ENCODE data around the gene HAUS6.
"Not testable (repeated sequence)": the region's sequence is repeated elsewhere in the genome, so short reads cannot be mapped to it uniquely, and the experiment has no call there.

Gene HAUS6

DNA sequence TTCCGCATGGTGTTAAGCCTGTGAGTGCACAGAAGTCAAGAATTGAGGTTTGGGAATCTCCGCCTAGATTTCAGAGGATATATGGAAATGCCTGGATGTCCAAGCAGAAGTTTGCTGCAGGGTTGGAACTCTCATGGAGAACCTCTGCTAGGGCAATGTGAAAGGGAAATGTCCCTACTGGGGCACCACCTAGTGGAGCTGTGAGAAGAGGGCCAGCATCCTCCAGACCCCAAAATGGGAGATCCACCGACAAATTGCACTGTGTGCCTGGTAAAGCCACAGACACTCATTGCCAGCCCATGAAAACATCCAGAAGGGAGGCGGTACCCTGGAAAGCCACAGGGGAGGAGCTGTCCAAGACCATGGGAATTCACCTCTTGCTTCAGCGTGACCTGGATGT is 66.1 kb downstream of the HAUS6 start:
- no peak for DNase-seq

DNA sequence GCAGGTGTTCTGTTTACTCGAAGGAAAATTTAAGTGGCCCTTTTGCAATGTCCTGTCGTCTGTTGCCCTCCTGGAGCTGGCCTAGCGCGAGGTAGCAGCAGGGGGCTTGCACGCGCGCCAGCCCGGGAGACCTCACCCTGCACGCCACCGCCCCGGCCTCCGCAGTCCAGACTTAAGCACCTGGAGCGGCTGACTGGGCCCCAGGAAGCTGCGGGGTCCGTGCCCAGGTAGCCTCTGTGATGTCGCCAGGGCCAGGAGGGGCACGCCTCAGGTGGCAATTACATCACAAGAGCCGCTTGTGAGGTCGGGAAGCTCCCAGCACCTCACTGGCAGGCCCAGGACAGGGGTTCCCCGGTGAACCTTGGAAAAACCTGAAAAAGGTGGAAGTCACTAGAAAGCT is 69.7 kb downstream of the HAUS6 start, which contains the start of gene SAXO1:
Gene SAXO1 (minus strand): TSS at position 195 of the 400 bp plus-strand sequence. CDS start 301 bp downstream, outside the sequence.
- DNase-seq: no peak

DNA sequence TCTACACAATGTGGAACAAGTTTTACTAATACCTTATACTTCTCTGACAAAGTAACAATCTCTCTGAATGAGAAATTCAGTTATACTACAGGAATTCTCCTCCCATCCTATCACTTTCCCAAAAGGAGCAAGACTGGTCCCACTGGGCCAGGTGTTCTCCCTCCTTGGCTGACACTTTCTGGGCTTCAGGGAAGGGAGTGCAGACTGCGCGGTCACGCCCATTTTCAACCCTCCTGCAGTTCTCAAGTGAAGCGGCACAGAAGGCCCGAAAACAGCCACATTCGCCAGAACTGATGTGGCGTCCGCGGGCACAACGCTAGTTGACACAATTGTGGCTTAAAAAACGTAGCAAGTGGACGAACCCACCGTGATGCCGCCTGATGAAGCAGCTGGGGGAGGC is 70.3 kb downstream of the HAUS6 start:
- no peak for DNase-seq

DNA sequence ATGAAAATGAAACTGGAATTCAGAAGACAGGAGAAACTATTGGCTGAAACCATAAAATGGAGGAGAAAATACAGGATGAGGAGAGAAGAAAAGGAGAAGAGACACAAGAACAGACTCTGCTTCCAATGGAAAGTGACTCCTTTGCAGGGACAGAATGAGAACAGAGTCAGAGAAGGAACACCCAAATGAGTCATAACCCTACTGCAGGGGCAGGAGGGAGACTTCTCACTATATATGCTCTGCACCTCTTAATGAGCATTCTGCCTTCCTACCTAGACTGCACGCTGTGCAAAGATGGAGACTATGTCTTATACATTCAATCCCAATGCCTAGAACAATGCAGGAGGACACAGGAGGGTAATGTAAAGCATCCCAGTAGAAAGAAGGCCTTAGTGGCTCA is 71.8 kb downstream of the HAUS6 start:
- DNase-seq: no peak

DNA sequence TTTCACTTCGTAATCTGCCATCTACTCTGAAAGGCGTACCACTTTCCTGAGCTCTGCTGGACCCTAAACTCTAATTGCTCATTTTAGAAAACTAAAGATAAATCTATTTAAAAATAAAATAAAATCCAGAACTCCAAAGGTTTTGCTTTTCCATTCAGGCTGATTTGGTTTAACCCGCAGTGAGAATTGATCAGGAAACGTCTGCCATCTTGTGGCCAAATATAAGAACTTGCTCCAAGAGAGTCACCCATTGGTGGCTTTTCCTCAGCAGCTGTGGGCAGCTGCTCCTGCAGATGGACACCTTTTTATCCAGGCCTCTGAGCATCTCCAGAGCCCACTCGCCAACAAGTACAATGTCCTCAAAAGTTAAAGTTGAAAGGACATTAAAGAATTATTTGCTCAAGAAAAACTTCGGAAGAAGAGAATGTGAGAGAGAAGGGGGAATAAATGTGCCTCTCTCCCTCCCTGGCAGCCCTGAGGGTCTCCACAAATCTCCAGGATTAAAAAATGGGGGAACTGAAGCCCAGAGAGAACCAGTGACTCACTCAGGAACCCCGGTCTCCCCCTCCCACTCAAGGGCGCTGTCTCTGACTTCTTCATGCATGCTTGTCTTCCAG is 73.8 kb downstream of the HAUS6 start:
- peak; percentile 54 for DNase-seq

DNA sequence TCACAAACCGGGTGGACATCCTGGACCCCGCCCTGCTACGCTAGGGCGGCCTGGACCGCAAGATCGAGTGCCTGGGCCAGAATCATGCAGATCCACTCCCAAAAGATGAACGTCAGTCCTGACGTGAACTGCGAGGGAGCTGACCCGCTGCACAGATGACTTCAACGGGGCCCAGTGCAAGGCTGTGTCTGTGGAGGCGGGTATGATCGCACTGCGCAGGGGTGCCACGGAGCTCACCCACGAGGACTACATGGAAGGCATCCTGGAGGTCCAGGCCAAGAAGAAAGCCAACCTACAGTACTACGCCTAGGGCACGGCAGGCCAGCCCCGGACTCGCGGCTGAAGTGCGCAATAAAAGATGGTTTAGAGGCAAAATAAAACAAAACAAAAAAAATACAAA is 74.9 kb downstream of the HAUS6 start:
- no peak for DNase-seq

DNA sequence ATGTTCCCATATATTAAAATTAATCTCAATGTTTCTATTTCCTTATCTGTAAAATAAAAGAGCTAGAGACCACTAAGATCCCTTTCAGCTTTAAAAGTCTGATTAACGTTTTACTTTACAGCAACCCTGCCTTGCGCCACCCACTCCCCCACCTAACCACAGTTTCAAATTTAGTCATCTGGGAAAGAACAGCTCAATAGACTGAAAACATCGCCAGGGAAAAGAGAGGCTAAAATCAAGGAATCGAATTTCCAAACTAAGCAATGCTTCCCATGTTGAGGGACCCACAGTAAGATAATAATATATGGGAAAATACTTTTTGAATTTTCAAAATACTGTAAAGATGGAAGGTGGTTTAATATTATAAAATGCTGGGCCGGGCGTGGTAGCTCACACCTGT is 76.3 kb downstream of the HAUS6 start:
- no peak for DNase-seq

DNA sequence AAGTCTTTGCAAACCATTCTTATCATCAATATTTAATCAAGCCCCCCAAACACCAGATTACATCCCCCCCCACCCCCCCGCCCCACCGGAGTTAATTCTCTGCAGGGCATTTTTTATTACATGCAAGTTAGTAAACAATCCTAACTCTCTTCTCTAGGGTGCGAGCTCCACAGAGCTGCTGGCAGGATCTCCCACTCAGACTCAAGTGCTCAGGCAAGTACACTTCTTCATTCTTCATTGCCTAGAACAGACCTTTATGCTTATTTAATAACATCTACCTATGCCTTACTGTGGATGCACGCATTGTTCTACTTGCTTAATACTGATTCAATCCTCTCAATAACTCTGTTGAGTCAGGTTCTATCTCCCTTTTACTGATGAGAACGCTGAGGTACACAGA is 79.6 kb downstream of the HAUS6 start:
- no peak for DNase-seq

DNA sequence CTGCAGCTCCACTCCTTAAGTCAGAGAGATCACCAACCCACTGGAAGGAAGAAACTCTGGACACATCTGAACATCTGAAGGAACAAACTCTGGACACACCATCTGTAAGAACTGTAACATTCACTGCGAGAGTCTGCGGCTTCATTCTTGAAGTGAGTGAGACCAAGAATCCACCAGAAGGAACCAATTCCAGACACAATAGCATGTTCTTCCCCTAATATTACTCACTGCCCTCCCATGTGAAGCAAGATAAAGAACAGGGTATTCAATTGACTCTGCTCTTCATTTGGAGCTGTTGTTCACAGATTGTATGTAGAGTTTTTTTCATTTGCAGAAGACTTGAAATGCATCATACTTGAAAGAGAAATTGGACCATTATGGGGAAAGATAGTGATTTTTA is 80.5 kb downstream of the HAUS6 start:
- DNase-seq: no peak

DNA sequence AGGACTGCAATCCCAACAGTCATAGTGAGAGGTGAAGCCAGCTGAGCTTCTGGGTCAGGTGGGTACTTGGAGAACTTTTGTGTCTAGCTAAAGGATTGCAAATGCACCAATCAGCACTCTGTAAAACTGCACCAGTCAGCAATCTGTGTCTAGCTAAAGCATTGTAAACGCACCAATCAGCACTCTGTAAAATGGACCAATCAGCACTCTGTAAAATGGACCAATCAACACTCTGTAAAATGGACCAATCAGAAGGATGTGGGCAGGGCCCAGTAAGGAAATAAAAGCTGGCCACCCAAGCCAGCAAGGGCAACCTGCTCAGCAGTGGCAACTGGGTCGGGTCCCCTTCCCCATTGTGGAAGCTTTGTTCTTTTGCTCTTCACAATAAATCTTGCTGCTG is 81.1 kb downstream of the HAUS6 start:
- DNase-seq: not testable (repeated sequence)

DNA sequence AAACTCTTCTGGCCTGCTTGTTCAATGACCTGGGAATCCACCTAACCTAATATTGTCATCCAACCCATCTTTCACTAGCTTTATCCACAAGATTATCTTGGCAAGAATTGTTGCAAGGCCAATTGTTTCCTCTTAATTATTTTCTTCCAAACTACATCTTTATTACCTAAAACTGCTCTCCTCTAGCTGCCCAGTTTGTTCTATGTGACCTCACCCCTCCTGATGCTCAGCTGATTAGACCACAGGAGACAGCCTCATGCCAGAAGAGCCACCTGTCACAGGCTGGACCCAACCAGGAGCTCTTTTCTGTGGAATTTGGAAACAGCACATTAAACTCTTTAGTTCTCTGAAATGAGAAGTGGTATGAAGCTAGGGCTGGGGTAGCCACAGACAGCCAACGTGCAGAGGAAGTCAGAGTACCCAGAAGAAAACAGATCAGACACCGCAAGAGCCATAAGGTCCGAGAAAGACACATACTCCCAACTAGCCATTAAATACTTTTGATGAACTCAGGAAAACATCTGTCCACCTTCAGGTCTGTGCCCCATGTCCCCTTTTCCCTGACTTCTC is 81.7 kb downstream of the HAUS6 start:
- DNase-seq: no peak

DNA sequence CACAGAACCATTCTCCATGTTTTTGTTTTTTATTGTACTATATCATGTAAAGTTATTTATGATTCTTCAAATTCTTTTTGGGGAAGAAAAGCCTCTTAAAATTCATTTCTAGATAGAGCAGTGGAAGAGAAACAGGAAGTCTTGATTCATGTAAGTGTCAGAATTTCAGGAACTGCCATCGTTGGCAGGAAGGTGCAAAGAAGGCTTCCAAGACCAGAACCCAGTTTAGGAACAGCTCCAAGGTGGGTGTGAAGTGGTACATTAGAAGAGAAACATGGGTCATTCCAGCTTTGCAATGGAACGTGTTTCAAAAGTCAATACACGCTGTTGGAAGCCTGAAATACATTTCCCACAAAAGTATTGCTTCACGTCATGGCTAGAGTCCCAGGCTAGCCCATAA is 84.5 kb downstream of the HAUS6 start:
- no peak for DNase-seq

DNA sequence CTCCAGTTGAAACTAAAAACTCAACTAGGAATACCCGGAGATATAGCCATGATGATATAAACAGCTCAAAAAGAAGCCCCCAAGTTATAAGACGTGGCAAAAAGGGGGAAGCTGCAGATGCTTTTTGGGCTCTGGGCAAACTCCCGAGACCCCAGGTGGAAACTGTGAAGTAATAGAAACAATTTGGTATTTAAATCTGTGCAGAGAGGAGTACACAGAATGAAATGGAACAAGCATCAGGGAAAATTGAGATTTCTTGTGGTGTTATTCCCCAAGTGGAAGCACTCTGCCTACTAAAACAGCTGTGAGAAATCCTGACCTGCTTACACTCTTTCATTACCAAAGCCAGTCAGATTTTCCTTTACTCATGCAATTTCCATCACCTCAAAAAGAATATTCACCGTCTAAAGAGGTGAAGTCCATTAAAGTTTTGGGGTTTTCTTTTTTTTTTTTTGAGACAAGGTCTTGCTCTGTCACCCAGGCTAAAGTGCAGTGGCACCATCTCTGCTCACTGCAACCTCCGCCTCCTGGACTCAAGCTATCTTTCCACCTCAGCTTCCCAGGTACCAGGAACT is 93.2 kb downstream of the HAUS6 start:
- no peak for DNase-seq
